Measurements from ENCODE around the gene OBSL1. TPM values are rescaled to one million over a fixed set of nuclear protein-coding genes. Genes with fewer than 3 reads are reported as not detected.

The OBSL1 gene
- total RNA-seq, 1 donor from 2014 or later = 9.2 TPM

- Histone ChIP-seq H3K27me3 (ENCODE audit: control insufficient read depth, insufficient read depth, low read length) (no peaks in the 10 kb centered on the region), H3K4me3 (ENCODE audit: low read depth, low read length) (peak overlapping the region; percentile 82), H3K36me3 (ENCODE audit: control insufficient read depth, insufficient read depth, low read length) (peaks cover 25% of the 10 kb centered on the region)
- DNase-seq (ENCODE audit: low read depth) (peak; percentile 72), FAIRE-seq (no peak)
- TF ChIP-seq CTCF (IDR thresholded peaks at IDR 0.05; ENCODE audit: insufficient read depth, low read length, severe bottlenecking) = peak; percentile 85
Observed at GRCh38 chr2:219541611-219542180, 29.6 kb downstream of the OBSL1 start.

GRCh38 chr2:219540784-219541504, 30.4 kb downstream of the OBSL1 start:
- FAIRE-seq = no peak
- no peak overlapping the region for H3K4me3 ChIP-seq (ENCODE audit: low read depth, low read length)
- H3K36me3 ChIP-seq (ENCODE audit: control insufficient read depth, insufficient read depth, low read length) = peaks cover 25% of the 10 kb centered on the region
- TF ChIP-seq CTCF (IDR thresholded peaks at IDR 0.05; ENCODE audit: insufficient read depth, low read length, severe bottlenecking) = no peak
- no peaks in the 10 kb centered on the region for H3K27me3 ChIP-seq (ENCODE audit: control insufficient read depth, insufficient read depth, low read length)
- DNase-seq (ENCODE audit: low read depth) = no peak

GRCh38 chr2:219539926-219540678, 31.2 kb downstream of the OBSL1 start:
- FAIRE-seq (peak; percentile 7), DNase-seq (ENCODE audit: low read depth) (no peak)
- no peak for TF ChIP-seq CTCF (IDR thresholded peaks at IDR 0.05; ENCODE audit: insufficient read depth, low read length, severe bottlenecking)
- Histone ChIP-seq H3K36me3 (ENCODE audit: control insufficient read depth, insufficient read depth, low read length) (peaks cover 25% of the 10 kb centered on the region), H3K27me3 (ENCODE audit: control insufficient read depth, insufficient read depth, low read length) (no peaks in the 10 kb centered on the region), H3K4me3 (ENCODE audit: low read depth, low read length) (no peak overlapping the region)

GRCh38 chr2:219538956-219539788, 32.2 kb downstream of the OBSL1 start:
- Histone ChIP-seq H3K27me3 (ENCODE audit: control insufficient read depth, insufficient read depth, low read length) (no peaks in the 10 kb centered on the region), H3K4me3 (ENCODE audit: low read depth, low read length) (no peak overlapping the region), H3K36me3 (ENCODE audit: control insufficient read depth, insufficient read depth, low read length) (peaks cover 25% of the 10 kb centered on the region)
- DNase-seq (ENCODE audit: low read depth) (no peak), FAIRE-seq (no peak)
- no peak for TF ChIP-seq CTCF (IDR thresholded peaks at IDR 0.05; ENCODE audit: insufficient read depth, low read length, severe bottlenecking)

- no peak for TF ChIP-seq CTCF (IDR thresholded peaks at IDR 0.05; ENCODE audit: insufficient read depth, low read length, severe bottlenecking)
- no peak for FAIRE-seq
- Histone ChIP-seq H3K36me3 (ENCODE audit: control insufficient read depth, insufficient read depth, low read length) (peaks cover 25% of the 10 kb centered on the region), H3K4me3 (ENCODE audit: low read depth, low read length) (no peak overlapping the region), H3K27me3 (ENCODE audit: control insufficient read depth, insufficient read depth, low read length) (no peaks in the 10 kb centered on the region)
- DNase-seq (ENCODE audit: low read depth) = no peak
Observed at GRCh38 chr2:219538504-219538951, 32.8 kb downstream of the OBSL1 start.
